ENCODE data around the gene ZNF682. TPM values are rescaled to one million over a fixed set of nuclear protein-coding genes. Genes with fewer than 3 reads are reported as not detected.

Gene ZNF682
- total RNA-seq, 1 donor, result 0.86 TPM

DNA sequence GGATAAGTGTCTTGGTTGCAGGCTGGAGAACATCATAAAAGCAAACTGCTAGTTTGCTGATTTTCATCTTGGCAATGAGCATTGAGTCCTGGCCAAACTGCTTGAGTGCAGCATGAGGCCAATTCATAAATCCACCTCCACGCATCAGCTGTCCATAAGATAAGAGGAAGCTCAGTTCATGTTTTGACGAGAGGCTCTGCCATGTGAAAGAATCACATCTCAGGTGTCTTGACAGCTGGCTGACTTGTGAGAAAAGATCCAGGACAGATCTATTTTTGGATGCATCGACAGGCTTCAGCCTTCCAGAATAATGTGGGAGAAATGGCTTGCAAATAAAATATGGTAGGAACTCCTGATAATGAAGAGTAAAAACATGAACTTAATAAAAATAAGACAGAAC, 5.4 kb upstream of the ZNF682 start:
- no peak overlapping the region for H3K4me3 ChIP-seq (ENCODE audit: low read depth, low read length)
- no peak for DNase-seq (ENCODE audit: low read depth)
- TF ChIP-seq CTCF (IDR thresholded peaks at IDR 0.05; ENCODE audit: insufficient read depth, low read depth, low read length), result no peak

DNA sequence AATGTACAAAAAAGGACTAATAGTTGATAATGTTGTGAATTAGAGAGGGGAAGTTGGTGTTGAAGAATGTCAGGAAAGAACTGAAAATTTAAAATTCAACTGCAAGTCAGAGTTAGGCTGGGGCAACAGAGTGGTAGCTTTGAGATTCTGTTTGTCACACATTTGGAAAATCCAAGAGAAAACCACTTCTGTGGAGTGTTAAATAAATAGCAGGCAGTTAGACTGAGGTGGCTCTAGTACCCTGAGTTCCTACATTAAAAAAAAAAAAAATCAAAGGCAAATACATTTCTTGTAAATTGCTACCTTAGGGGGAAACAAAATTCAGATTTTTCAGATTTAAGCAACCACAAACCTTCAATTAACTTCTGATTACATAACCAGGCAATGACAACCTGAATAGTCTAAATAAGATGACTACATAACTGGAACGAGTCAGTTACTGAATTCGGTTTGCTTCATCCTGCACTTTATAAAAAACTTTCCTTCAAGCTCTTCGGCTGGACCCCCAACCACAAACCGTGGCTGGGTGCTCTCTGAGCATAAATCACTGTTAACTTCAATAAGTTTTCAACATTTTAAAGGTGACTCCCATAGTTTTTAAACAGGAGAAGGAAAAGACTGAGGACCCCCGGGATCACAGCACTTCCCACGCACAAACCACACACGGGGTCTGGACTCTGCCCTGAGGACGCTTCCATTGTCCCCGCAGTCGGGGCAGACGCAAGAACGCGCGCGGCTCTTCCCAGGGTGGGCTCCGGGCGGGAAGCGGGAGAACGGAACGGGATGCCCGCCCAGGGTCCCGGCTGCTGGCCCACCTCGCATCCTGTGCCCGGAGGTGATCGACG, 725 bp downstream of the ZNF682 start:
- DNase-seq (ENCODE audit: low read depth), result no peak
- peak overlapping the region; percentile 87 for H3K4me3 ChIP-seq (ENCODE audit: low read depth, low read length)
- TF ChIP-seq CTCF (IDR thresholded peaks at IDR 0.05; ENCODE audit: insufficient read depth, low read depth, low read length), result no peak

DNA sequence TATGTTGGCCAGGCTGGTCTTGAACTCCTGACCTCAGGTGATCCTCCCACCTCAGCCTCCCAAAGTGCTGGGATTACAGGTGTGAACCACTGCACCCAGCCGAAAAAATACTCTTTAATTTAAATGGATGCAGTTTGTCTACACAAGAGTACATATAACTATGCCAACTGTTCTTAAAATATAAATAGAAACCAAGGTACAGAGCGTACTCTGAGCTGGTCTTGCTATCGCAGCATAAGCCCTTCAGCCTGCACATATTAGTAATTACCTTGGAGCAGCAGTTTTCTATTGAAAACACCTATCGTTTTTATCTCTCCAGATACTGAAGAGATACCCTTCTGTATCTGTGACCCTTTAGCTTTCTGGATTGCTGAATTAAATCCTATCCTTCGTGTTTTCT, 3.4 kb downstream of the ZNF682 start:
- TF ChIP-seq CTCF (IDR thresholded peaks at IDR 0.05; ENCODE audit: insufficient read depth, low read depth, low read length), result no peak
- no peak overlapping the region for H3K4me3 ChIP-seq (ENCODE audit: low read depth, low read length)
- DNase-seq (ENCODE audit: low read depth), result no peak

DNA sequence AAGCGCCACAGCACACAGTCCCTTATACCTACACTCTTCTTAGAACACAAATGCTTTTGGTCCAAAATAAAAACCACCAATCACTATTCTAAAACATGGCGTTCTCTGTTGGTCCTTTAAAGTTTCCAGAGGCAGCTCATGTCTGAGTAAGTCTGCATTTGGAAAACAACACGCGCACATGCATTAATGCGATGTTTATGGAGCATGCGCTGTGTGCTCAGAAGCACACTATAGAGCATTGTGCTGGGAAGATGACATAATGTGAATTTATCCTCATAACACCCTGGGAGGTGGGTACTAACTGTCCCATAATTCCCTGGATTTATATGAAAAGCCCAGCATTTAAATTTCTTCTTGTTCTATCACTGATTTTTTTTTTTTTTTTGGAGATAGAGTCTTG, 10.7 kb downstream of the ZNF682 start:
- no peak for DNase-seq (ENCODE audit: low read depth)
- no peak for TF ChIP-seq CTCF (IDR thresholded peaks at IDR 0.05; ENCODE audit: insufficient read depth, low read depth, low read length)
- H3K4me3 ChIP-seq (ENCODE audit: low read depth, low read length), result no peak overlapping the region

GRCh38 chr19:20005741-20006140, 33.6 kb downstream of the ZNF682 start:
- no peak overlapping the region for H3K4me3 ChIP-seq (ENCODE audit: low read depth, low read length)
- no peak for DNase-seq (ENCODE audit: low read depth)
- no peak for TF ChIP-seq CTCF (IDR thresholded peaks at IDR 0.05; ENCODE audit: insufficient read depth, low read depth, low read length)

- peak; percentile 52 for TF ChIP-seq CTCF (IDR thresholded peaks at IDR 0.05; ENCODE audit: insufficient read depth, low read depth, low read length)
- DNase-seq (ENCODE audit: low read depth), result no peak
- no peak overlapping the region for H3K4me3 ChIP-seq (ENCODE audit: low read depth, low read length)
Measured at GRCh38 chr19:19997656-19998268, 41.5 kb downstream of the ZNF682 start.

Data from fibroblast of villous mesenchyme (primary cell).